ENCODE results near the gene JAML.

GRCh38 chr11:118210323-118210722 lies 14.5 kb downstream of the JAML start:
- TF ChIP-seq CTCF (IDR thresholded peaks at IDR 0.05): no peak
- no peak for TF ChIP-seq POLR2A (IDR thresholded peaks at IDR 0.05)
